GM23248 (cell line): ENCODE results near the gene TELO2. TPM values are rescaled to one million over a fixed set of nuclear protein-coding genes. Genes with fewer than 3 reads are reported as not detected.
"Not testable (repeated sequence)": the region's sequence is repeated elsewhere in the genome, so short reads cannot be mapped to it uniquely, and the experiment has no call there.

Experiments used
- DNase-seq: peaks from one replicate; pipeline ENCODE4 v3.0.0-alpha.2; 2015
- H2AFZ ChIP-seq: fragments of 200-600 bp; sonication (generic); 2 replicates; pipeline ENCODE4 v1.6.1; 2016; ENCODE audit warnings: antibody characterized with exemption
- H3F3A ChIP-seq: fragments of 200-600 bp; sonication (generic); 2 replicates; pipeline ENCODE4 v1.6.1; 2016; ENCODE audit warnings: mild to moderate bottlenecking, antibody characterized with exemption, mixed run types; ENCODE audit not compliant: insufficient read depth
- H3K27ac ChIP-seq: fragments of 200-600 bp; sonication (generic); 2 replicates; pipeline ENCODE4 v1.5.1; 2016; ENCODE audit warnings: mild to moderate bottlenecking
- H3K27me3 ChIP-seq: fragments of 200-600 bp; sonication (generic); replicated peaks from 2 replicates; pipeline ENCODE4 v1.6.1; 2016; ENCODE audit warnings: mild to moderate bottlenecking; ENCODE audit not compliant: insufficient read depth
- H3K36me3 ChIP-seq: fragments of 200-600 bp; sonication (generic); 2 replicates; pipeline ENCODE4 v1.6.1; 2016; ENCODE audit warnings: low read depth, mild to moderate bottlenecking
- H3K4me1 ChIP-seq: fragments of 200-600 bp; sonication (generic); 2 replicates; pipeline ENCODE4 v1.6.1; 2016; ENCODE audit warnings: mild to moderate bottlenecking; ENCODE audit not compliant: insufficient read depth
- H3K4me2 ChIP-seq: fragments of 200-600 bp; sonication (generic); one replicate; pipeline ENCODE4 v1.6.1; 2016; ENCODE audit warnings: mild to moderate bottlenecking; ENCODE audit not compliant: unreplicated experiment
- H3K4me3 ChIP-seq: fragments of 200-600 bp; sonication (generic); 2 replicates; pipeline ENCODE4 v1.5.1; 2016; ENCODE audit warnings: mild to moderate bottlenecking
- H3K79me2 ChIP-seq: fragments of 200-600 bp; sonication (generic); 2 replicates; pipeline ENCODE4 v1.6.1; 2016; ENCODE audit warnings: mild to moderate bottlenecking; ENCODE audit not compliant: insufficient read depth
- H3K9ac ChIP-seq: fragments of 200-600 bp; sonication (generic); 2 replicates; pipeline ENCODE4 v1.6.1; 2016; ENCODE audit warnings: mild to moderate bottlenecking
- H3K9me2 ChIP-seq: fragments of 200-600 bp; sonication (generic); 2 replicates; pipeline ENCODE4 v1.6.1; 2016; ENCODE audit warnings: mixed run types, mild to moderate bottlenecking, moderate library complexity; ENCODE audit not compliant: insufficient read depth
- H3K9me3 ChIP-seq: fragments of 200-600 bp; sonication (generic); one replicate; pipeline ENCODE4 v1.6.1; 2017; ENCODE audit warnings: low read depth
- H4K20me1 ChIP-seq: fragments of 200-600 bp; sonication (generic); 2 replicates; pipeline ENCODE4 v1.6.0; 2016; ENCODE audit not compliant: insufficient read depth
- EZH2 ChIP-seq: fragments of 200-600 bp; sonication (generic); IDR thresholded peaks from 2 replicates; pipeline ENCODE4 v1.6.1; 2018; ENCODE audit warnings: antibody characterized with exemption, mild to moderate bottlenecking; ENCODE audit not compliant: insufficient read depth, poor library complexity, severe bottlenecking
- EZH2phosphoT487 ChIP-seq: fragments of 200-600 bp; sonication (generic); IDR thresholded peaks from 2 replicates; pipeline ENCODE4 v1.6.1; 2018; ENCODE audit warnings: antibody characterized with exemption, moderate library complexity, mild to moderate bottlenecking, low read depth; ENCODE audit not compliant: insufficient read depth
- WGBS, 2 experiments: methylation state at CpG; one replicate each; pipeline ENCODE4 v1.1.6; 2015 to 2017; ENCODE audit warnings: low lambda C conversion rate in 2 of 2, low coverage in 1 of 2; ENCODE audit errors: missing lambda C conversion rate in 2 of 2; 5-methylcytosine and 5-hydroxymethylcytosine counted together
- in situ Hi-C: fragments of 300-500 bp; cut with MboI; formaldehyde crosslinking; loops from 2 replicates; pipeline ENCODE4 v1.15.0; 2020
- polyA plus RNA-seq: library from polyadenylated mRNA; unstranded; fragments of >200 nt; fragmentation: Nextera tagmentation; extraction: Ambion mirVana; gene quantifications from 2 replicates; pipeline ENCODE4 v1.2.1, GENCODE V29; 2016
- total RNA-seq: library from RNA; depleted of rRNA; stranded (reverse); fragments of >200 nt; shearing (Covaris generic); gene quantifications from 2 replicates; pipeline ENCODE4 v1.2.3, GENCODE V29; 2014

Gene TELO2
- total and polyA plus RNA-seq, 2 experiments from 2014 or later = 29.3 to 30.5 TPM

DNA sequence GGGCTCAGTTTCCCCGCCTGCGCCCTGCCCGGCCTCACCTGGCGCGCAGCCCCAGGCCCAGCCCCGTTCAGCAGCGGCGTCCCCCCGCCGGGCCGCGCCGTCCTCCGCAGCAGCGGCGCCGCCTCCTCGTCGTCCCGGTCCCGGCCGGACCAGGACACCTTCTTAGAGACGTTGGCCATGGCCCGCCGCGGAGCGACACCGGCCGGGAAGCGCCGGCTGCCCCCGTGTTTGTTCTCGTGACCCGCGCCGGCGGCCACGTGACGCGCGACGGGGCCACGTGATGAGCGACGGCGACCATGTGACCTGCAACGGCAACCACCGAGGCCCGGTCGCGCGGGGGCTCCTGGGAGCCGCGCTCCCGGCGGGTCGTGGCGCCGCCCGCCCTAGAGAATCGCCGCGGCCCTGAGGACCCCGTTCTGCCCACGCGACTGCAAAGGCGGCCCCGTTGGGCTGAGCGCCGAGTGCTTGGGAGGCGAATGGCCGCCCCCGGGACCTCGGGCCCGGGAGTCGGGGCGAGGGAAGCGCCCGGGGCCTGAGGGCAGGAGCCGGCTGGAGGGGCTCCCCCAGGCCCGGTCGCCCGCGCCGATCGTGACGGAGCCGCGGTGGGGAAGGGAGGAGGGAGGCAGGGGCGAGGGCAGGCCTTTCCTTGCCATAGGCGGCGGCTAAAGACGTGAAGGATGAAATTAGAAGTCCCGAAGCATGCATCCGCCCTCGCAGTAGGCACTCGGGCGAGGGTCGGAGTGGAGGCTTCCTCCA lies 18.2 kb upstream of the TELO2 start, which contains the start of gene CLCN7:
Gene CLCN7, minus strand, starts transcription at position 233 of the 756 bp plus-strand sequence. Its CDS starts 54 bp downstream, at position 179.
- no peaks in the 10 kb centered on the region for H3K27me3 ChIP-seq
- H3K79me2 ChIP-seq = peaks cover 48% of the 10 kb centered on the region
- H3K36me3 ChIP-seq = no peaks in the 10 kb centered on the region
- H3K9me3 ChIP-seq = no peaks in the 10 kb centered on the region
- peak within 1 kb of the TSS; percentile 84 for H3K4me3 ChIP-seq
- H3K9ac ChIP-seq = peak within 1 kb of the TSS; percentile 93
- peak within 1 kb of the TSS; percentile 50 for H3K27ac ChIP-seq
- peak within 1 kb of the TSS; percentile 74 for H2AFZ ChIP-seq
- 1 to 2% methylated on average over 78 to 86 of the region's 99 CpGs for WGBS, 2 experiments
- H3K4me2 ChIP-seq = peak within 1 kb of the TSS; percentile 80
- peak; percentile 93 for DNase-seq
- no peaks in the 10 kb centered on the region for H4K20me1 ChIP-seq
- TF ChIP-seq EZH2 (no peak), EZH2phosphoT487 (no peak)
- in situ Hi-C loops = no loop called here
- no peaks in the 10 kb centered on the region for H3F3A ChIP-seq
- no peaks in the 10 kb centered on the region for H3K9me2 ChIP-seq
- H3K4me1 ChIP-seq = peaks cover 19% of the 10 kb centered on the region

DNA sequence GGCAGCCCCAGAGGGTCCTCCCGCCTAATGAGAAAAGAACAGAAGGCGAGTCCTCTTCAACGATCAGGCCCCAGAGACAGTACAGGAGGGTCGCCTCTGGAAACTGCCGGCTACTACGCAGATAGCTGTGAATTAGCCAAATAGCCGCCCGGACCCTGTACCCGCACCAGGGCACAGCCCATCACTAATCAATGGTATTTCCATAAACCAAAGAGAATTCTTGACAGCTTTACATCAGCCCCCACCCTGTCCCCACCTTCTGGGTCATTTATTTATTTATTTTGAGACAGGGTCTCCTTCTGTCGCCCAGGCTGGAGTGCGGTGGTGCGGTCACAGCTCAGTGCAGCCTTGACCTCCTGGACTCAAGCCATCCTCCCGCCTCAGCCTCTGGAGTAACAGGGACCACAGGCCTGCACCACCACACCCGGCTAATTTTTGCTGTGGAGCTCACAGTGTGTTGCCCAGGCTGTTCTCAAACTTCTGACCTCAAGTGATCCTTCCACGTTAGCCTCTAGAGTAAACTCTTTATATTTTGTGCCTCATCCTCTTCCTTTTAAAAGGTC lies 17.5 kb upstream of the TELO2 start:
- WGBS, 2 experiments = 58 to 61% methylated on average over 14 to 15 of the region's 15 CpGs
- no peaks in the 10 kb centered on the region for H3K9me2 ChIP-seq
- peaks cover 18% of the 10 kb centered on the region for H3K4me1 ChIP-seq
- H3F3A ChIP-seq = no peaks in the 10 kb centered on the region
- no peak for DNase-seq
- in situ Hi-C loops = no loop called here
- peak overlapping the region; percentile 93 for H3K9ac ChIP-seq
- H3K27me3 ChIP-seq = no peaks in the 10 kb centered on the region
- H3K9me3 ChIP-seq = no peaks in the 10 kb centered on the region
- H4K20me1 ChIP-seq = no peaks in the 10 kb centered on the region
- peak overlapping the region; percentile 84 for H3K4me3 ChIP-seq
- H2AFZ ChIP-seq = peak overlapping the region; percentile 74
- H3K4me2 ChIP-seq = peak overlapping the region; percentile 80
- peak overlapping the region; percentile 50; the same call in 1 of the 2 replicates for H3K27ac ChIP-seq
- TF ChIP-seq EZH2 = no peak
- TF ChIP-seq EZH2phosphoT487 = no peak
- no peaks in the 10 kb centered on the region for H3K36me3 ChIP-seq
- peaks cover 41% of the 10 kb centered on the region for H3K79me2 ChIP-seq

DNA sequence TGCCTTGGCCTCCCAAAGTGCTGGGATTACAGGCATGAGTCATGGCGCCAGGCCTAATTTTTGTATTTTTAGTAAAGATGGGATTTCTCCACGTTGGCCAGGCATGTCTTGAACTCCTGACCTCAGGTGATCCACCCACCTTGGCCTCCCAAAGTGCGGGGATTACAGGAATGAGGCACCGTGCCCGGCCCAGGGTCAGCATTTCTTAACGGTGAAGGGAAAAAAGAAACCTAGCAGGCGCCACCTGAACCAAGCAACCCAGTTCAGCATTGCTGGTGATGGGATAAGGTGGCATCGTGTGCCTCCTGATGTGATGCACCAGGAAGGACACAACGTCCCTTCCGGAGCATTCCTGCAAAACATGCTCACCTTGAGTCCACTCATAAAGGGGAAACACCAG lies 16.1 kb upstream of the TELO2 start:
- no peak for TF ChIP-seq EZH2
- TF ChIP-seq EZH2phosphoT487 = no peak
- Histone ChIP-seq H3F3A (no peaks in the 10 kb centered on the region), H3K36me3 (no peaks in the 10 kb centered on the region), H3K9ac (no peak overlapping the region), H2AFZ (no peak overlapping the region), H3K27ac (no peak overlapping the region), H3K4me2 (no peak overlapping the region), H3K27me3 (no peaks in the 10 kb centered on the region), H4K20me1 (no peaks in the 10 kb centered on the region), H3K4me3 (no peak overlapping the region), H3K9me2 (no peaks in the 10 kb centered on the region), H3K79me2 (peaks cover 27% of the 10 kb centered on the region), H3K4me1 (0 out of 2 replicates have a peak, but pooled peaks cover 11% of the 10 kb centered on the region), H3K9me3 (no peaks in the 10 kb centered on the region)
- in situ Hi-C loops = no loop called here
- 82 to 85% methylated on average over 10 of the region's 10 CpGs for WGBS, 2 experiments
- DNase-seq = no peak

DNA sequence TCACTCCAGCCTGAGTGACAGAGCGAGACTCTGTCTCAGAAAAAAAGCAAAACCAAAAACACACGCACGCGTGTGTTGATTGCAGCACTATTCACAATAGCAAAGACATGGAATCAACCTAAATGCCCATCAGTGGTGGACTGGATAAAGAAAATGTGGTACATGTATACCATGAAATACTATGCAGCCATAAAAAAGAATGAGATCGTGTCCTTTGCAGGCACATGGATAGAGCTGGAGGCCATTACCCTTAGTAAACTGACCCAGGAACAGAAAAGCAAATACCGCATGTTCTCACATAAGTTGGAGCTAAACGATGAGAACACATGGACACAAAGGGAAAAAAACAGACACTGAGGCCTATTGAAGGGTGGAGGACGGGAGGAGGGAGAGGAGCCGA lies 14.2 kb upstream of the TELO2 start:
- H4K20me1 ChIP-seq, H3K4me2 ChIP-seq, H3F3A ChIP-seq, H3K9me2 ChIP-seq, H2AFZ ChIP-seq, H3K9me3 ChIP-seq, H3K4me3 ChIP-seq, H3K4me1 ChIP-seq, H3K27ac ChIP-seq, H3K36me3 ChIP-seq, DNase-seq, H3K27me3 ChIP-seq, H3K9ac ChIP-seq, H3K79me2 ChIP-seq, in situ Hi-C loops: not testable (repeated sequence)
- 91 to 96% methylated on average over 9 of the region's 9 CpGs for WGBS, 2 experiments
